Fibroblast of lung (primary cell): Measurements from ENCODE around the gene FAM153A. TPM values are rescaled to one million over a fixed set of nuclear protein-coding genes. Genes with fewer than 3 reads are reported as not detected.
A peak's percentile ranks its signal among the peaks of the same experiment; 100 is the strongest.
"Not testable (repeated sequence)": the region's sequence is repeated elsewhere in the genome, so short reads cannot be mapped to it uniquely, and the experiment has no call there.

ENCODE experiments used
- DNase-seq, 2 donors: peaks; one replicate each; pipeline versions ENCODE4 v3.0.0 to v3.0.0-alpha.2; 2010; ENCODE audit warnings: low read depth in 2 of 2
- H2AFZ ChIP-seq: 2 replicates; pipeline ENCODE4 v1.5.1; 2012; ENCODE audit warnings: low read length, control low read depth, inconsistent platforms
- H3K27ac ChIP-seq: 2 replicates; pipeline ENCODE4 v1.5.1; 2011; ENCODE audit warnings: low read length, control low read depth; ENCODE audit not compliant: insufficient read depth
- H3K27me3 ChIP-seq: 2 replicates; pipeline ENCODE4 v1.5.1; 2011; ENCODE audit warnings: mild to moderate bottlenecking, low read length; ENCODE audit not compliant: control insufficient read depth, insufficient read depth
- H3K36me3 ChIP-seq: 2 replicates; pipeline ENCODE4 v1.5.1; 2011; ENCODE audit warnings: low read length; ENCODE audit not compliant: control insufficient read depth, insufficient read depth
- H3K4me1 ChIP-seq: 2 replicates; pipeline ENCODE4 v1.5.1; 2011; ENCODE audit warnings: low read length; ENCODE audit not compliant: control insufficient read depth, insufficient read depth; ENCODE audit errors: extremely low read depth
- H3K4me2 ChIP-seq: 2 replicates; pipeline ENCODE4 v1.5.1; 2011; ENCODE audit warnings: low read length, control low read depth; ENCODE audit not compliant: insufficient read depth; ENCODE audit errors: extremely low read depth
- H3K4me3 ChIP-seq, 4 experiments: fragments of 200-600 bp in 1 of 4; sonication (generic) in 1 of 4; replicated peaks in 1 of 4; 2 replicates each; pipeline ENCODE4 v1.5.1; 2011 to 2016; ENCODE audit warnings: low read length in 4 of 4, low read depth in 3 of 4, mild to moderate bottlenecking in 3 of 4, control low read depth in 2 of 4, inconsistent platforms in 1 of 4, mixed read lengths in 1 of 4; ENCODE audit not compliant: insufficient read depth in 1 of 4; ENCODE audit errors: control extremely low read depth in 1 of 4
- H3K79me2 ChIP-seq: 2 replicates; pipeline ENCODE4 v1.5.1; 2012; ENCODE audit warnings: mild to moderate bottlenecking, low read length, inconsistent platforms; ENCODE audit not compliant: control insufficient read depth, insufficient read depth
- H3K9ac ChIP-seq: 2 replicates; pipeline ENCODE4 v1.5.1; 2011; ENCODE audit warnings: mild to moderate bottlenecking, low read length, control low read depth; ENCODE audit not compliant: insufficient read depth
- H3K9me3 ChIP-seq: 2 replicates; pipeline ENCODE4 v1.5.1; 2012; ENCODE audit warnings: low read depth, low read length; ENCODE audit not compliant: control insufficient read depth, insufficient read depth
- H4K20me1 ChIP-seq: 2 replicates; pipeline ENCODE4 v1.5.1; 2011; ENCODE audit warnings: low read length; ENCODE audit not compliant: control insufficient read depth, insufficient read depth; ENCODE audit errors: extremely low read depth
- polyA plus RNA-seq, 2 donors: library from polyadenylated mRNA; depleted of rRNA in 1 of 2; stranded (reverse) in 1 of 2; unstranded in 1 of 2; fragments of >200 nt; gene quantifications; 2 replicates each; pipeline ENCODE4 v1.2.1, GENCODE V29; 2011 to 2012; ENCODE audit warnings: missing spikeins in 1 of 2
- total RNA-seq: library from RNA; depleted of rRNA; stranded (reverse); fragments of >200 nt; gene quantifications from 2 replicates; pipeline ENCODE4 v1.2.1, GENCODE V29; 2014

FAM153A gene
- total and polyA plus RNA-seq, 2 donors (not counting 1 experiment from before 2014, with no cell fraction given): not detected

- H4K20me1 ChIP-seq, H3K4me1 ChIP-seq, H3K79me2 ChIP-seq, H3K4me3 ChIP-seq, H3K4me2 ChIP-seq, H3K27me3 ChIP-seq, DNase-seq, H2AFZ ChIP-seq, H3K9me3 ChIP-seq, H3K27ac ChIP-seq, H3K36me3 ChIP-seq, H3K9ac ChIP-seq: not testable (repeated sequence)
These were observed 15.6 kb upstream of the FAM153A start for GRCh38 chr5:177798237-177798840.

- H3K4me2 ChIP-seq, H3K27ac ChIP-seq, H3K27me3 ChIP-seq, H2AFZ ChIP-seq, H3K36me3 ChIP-seq, H3K9me3 ChIP-seq, DNase-seq, H3K4me1 ChIP-seq, H3K79me2 ChIP-seq, H3K4me3 ChIP-seq, H3K9ac ChIP-seq, H4K20me1 ChIP-seq: not testable (repeated sequence)
These were observed 10.6 kb upstream of the FAM153A start for GRCh38 chr5:177793272-177793671.

DNA sequence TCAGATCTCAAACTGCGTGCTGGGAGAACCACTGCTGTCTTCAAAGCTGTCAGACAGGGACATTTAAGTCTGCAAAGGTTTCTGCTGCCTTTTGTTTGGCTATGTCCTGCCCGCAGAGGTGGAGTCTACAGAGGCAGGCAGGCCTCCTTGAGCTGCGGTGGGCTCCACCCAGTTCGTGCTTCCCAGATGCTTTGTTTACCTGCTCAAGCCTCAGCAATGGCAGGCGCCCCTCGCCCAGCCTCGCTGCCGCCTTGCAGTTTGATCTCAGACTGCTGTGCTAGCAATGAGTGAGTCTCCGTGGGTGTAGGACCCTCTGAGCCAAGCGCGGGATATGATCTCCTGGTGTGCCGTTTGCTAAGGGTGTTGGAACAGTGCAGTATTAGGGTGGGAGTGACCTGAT lies 8.9 kb upstream of the FAM153A start:
- not testable (repeated sequence) for H3K27me3 ChIP-seq, H3K79me2 ChIP-seq, H2AFZ ChIP-seq, DNase-seq, H3K4me2 ChIP-seq, H3K4me1 ChIP-seq, H4K20me1 ChIP-seq, H3K27ac ChIP-seq, H3K36me3 ChIP-seq, H3K9me3 ChIP-seq, H3K9ac ChIP-seq, H3K4me3 ChIP-seq

DNA sequence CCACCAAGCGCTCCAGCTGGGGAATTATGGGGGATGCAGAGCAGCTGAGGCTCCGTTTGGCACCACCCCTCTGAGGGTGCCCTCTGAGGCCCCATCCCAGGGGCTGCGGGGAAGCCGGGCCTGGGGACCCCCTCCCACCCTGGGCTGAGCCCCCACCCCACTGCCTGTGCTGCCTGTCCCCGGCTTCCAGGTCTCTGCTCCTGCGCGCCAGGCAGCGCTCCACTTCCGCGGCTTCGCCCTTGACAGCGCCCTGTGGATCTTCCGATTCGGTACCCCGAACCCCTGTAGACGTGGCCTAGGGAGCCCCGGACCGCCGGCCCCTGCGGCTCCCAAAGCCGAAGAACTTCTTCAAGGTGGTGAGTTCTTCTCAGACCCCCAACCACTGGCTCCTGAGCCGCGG lies 530 bp downstream of the FAM153A start:
- H3K79me2 ChIP-seq, H3K27me3 ChIP-seq, H3K4me1 ChIP-seq, H3K9ac ChIP-seq, H3K36me3 ChIP-seq, H3K27ac ChIP-seq, H2AFZ ChIP-seq, H4K20me1 ChIP-seq, H3K4me2 ChIP-seq, DNase-seq, H3K4me3 ChIP-seq, H3K9me3 ChIP-seq: not testable (repeated sequence)

DNA sequence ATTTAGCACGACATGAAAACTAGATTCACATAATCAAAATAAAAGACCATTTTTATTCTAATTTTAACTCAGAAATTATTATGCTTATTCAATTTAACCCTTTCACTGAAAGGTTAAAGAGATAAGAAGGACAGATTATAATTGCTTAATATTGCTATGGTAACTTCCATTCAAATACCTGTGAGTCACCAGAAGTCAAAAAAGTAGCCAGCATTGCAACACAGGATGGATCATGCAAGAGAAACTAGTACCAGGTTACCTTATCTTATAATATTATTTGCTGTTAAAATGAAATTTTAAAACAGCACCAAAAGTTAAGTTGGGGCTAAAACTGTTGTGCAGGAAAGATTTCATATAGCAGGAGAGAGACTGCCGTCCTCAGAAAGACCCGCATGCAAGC lies 11.5 kb downstream of the FAM153A start:
- H3K4me1 ChIP-seq, H4K20me1 ChIP-seq, H3K79me2 ChIP-seq, H3K4me2 ChIP-seq, H3K27ac ChIP-seq, H3K9ac ChIP-seq, H2AFZ ChIP-seq, H3K27me3 ChIP-seq, H3K9me3 ChIP-seq, H3K4me3 ChIP-seq, H3K36me3 ChIP-seq: not testable (repeated sequence)
- DNase-seq: peak in 1 of 2 donors; percentile 1

DNA sequence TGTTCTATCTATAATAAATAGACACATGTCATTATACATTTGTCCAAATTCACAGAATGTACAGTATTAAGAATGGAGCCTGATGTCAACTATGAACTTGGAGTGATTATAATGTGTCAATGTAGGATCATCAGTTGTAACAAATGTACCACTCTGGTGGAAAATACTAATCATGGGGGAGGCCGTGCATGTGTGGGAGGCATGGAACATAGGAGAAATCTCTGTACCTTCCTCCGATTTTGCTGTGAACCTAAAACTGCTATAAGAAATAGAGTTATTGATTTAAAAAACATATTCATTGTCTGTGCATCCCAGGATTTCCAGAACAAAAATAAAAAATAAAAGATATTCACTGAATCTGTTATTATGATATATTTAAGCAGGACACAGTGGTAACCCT lies 12.1 kb downstream of the FAM153A start:
- H3K4me1 ChIP-seq, H3K27me3 ChIP-seq, H3K36me3 ChIP-seq, H3K4me3 ChIP-seq, H3K27ac ChIP-seq, H2AFZ ChIP-seq, H3K79me2 ChIP-seq, H3K9me3 ChIP-seq, H3K4me2 ChIP-seq, H3K9ac ChIP-seq, H4K20me1 ChIP-seq, DNase-seq: not testable (repeated sequence)

DNA sequence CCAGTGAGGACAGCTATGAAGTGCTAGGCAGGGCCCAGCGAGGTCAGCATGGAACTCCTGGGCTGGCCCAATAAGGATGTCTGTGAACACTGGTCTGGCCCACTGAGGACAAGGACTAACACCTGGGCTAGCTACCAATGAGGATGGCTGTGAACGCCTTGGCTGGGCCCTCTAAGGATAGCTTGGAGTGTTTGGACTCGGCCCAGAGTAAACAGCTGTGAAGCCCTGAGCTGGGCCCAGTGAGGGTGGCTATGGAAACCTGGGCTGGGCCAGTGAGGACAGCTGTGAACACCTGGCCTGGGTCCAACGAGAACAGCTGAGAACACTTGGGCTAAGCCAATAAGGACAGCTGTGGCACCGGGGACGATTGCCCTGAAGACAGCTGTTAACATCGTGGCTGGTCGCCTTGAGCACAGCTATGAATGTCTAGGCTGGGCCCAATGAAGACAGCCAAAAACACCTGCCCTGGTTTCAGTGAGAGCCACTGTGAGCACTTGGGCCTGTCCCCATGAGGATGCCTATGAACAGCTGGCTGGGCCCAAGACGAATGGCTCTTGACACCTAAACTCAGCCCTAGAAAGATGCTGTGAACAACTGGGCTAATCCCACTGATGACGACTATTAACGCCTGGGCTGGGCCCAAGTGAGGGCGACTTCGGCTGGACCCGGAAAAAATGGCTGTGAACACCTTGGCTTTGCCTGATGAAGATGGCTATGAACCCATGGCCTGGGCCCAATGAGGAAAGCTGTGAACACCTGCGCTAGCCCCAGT lies 18.8 kb downstream of the FAM153A start:
- H3K79me2 ChIP-seq, H3K4me2 ChIP-seq, H3K36me3 ChIP-seq, DNase-seq, H4K20me1 ChIP-seq, H3K9me3 ChIP-seq, H2AFZ ChIP-seq, H3K27ac ChIP-seq, H3K4me3 ChIP-seq, H3K9ac ChIP-seq, H3K4me1 ChIP-seq, H3K27me3 ChIP-seq: not testable (repeated sequence)
